COLO668 (cell line): ENCODE measurements around the gene TNFAIP1.
A peak's percentile ranks its signal among the peaks of the same experiment; 100 is the strongest.
"Not testable (repeated sequence)": the region's sequence is repeated elsewhere in the genome, so short reads cannot be mapped to it uniquely, and the experiment has no call there.

Source experiments
- DNase-seq: peaks from one replicate; lab custom pipeline; 2025; ENCODE audit not compliant: unreplicated experiment; lab: John Stamatoyannopoulos, UW

The TNFAIP1 gene, protein sequence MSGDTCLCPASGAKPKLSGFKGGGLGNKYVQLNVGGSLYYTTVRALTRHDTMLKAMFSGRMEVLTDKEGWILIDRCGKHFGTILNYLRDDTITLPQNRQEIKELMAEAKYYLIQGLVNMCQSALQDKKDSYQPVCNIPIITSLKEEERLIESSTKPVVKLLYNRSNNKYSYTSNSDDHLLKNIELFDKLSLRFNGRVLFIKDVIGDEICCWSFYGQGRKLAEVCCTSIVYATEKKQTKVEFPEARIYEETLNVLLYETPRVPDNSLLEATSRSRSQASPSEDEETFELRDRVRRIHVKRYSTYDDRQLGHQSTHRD

DNA sequence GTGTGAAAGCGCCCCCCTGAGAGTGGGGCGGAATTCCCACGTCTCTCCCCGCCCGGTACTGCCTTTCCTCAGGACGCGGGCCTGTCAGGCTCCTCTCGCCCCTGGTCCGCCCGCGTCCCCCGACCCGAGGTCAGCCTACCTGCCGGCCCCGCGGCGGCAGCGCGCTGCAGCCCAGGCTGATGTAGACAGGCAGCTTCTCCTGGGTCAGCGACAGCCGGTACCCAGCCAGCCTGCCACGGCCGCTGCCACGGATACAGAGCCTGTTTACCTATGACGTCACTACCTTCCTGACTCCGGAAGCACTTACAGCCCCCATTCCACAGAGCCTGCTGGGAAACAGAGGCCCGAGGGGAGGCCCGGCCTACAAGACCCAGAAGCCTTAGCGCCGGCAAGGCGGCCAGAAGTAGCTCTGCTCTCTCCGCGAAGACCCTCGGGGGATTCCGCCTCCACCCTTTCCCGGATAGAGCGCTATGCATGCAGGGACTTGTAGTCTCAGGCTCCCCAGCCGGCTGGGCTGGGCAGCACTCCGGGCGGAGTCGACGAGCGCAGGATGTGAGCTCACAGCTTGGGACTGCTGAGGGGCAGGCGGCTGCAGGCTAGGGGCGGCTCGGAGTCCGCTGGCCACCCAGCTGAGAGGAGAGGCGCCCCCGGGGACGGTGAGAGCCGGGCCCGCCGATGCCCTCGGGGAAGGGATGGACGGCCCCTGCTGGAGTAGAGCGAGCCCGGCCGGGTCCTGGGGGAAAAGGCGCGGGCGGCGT lies at the start of gene TNFAIP1, which contains the start of gene IFT20:
Gene TNFAIP1 (plus strand): TSS at position 561 of the 758 bp plus-strand sequence. CDS start 3,761 bp downstream, outside the sequence.
Gene IFT20 (minus strand): TSS at position 272 of the 758 bp plus-strand sequence. CDS start 3,487 bp downstream, outside the sequence.
- peak; percentile 95 for DNase-seq

DNA sequence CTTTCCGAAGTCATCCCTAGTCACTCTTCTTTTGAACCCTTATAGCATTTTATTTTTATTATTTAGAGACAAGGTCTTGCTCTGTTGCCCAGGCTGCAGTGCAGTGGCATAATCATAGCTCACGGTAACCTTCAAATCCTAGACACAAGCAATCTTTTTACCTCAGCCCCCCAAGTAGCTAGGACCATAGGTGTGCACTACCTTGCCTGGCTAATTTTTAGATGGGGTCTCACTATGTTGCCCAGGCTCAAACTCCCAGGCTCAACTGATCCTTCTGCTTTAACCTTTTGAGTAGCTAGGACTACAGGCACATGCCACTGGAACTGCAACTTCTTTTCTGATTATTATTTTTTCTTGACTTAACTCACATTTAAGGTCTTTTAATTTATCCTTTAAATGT lies 49.6 kb upstream of the TNFAIP1 start:
- no peak for DNase-seq

DNA sequence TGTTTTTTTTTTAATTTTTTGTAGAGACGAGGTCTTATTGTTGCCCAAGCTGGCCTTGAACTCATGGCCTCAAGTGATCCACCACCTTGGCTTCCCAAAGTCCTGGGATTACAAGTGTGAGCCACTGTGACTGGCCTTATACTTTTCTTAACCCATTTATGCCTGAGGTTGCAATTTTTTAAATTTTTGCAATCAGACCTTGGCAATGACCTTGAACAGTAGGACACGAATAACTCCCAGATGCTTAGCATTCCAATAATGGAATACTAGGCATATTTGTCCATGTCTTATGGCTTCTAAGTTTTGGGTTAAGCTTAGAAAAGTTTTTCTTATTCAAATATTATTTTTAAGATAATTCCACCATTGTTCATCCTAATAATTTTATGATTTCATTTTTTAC lies 44.9 kb upstream of the TNFAIP1 start:
- DNase-seq: no peak

DNA sequence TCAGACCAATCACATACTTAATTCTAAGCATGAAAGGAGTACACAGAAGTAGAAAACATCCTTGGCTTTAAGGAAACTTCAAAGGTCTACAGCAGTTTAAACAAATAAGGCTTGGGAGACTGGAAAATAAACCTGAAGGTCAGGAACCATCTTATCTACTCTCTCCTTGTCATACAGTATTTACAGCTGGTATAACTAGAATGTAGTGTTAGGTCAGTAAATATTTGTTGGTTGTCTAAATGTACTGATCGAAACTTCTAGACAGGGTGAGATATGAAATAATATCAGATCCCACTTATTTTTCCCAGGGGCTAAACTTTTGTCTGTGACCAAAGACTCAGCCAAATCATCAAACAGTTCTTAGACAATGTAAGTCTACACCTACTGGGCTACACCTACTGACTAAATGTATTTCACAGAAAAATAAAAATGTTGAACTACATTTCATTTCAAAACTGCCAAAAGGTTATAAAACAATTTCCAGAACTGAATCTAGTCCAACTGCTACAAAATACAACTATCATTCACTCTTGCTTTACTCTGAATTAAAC lies 43.7 kb upstream of the TNFAIP1 start:
- DNase-seq: no peak

DNA sequence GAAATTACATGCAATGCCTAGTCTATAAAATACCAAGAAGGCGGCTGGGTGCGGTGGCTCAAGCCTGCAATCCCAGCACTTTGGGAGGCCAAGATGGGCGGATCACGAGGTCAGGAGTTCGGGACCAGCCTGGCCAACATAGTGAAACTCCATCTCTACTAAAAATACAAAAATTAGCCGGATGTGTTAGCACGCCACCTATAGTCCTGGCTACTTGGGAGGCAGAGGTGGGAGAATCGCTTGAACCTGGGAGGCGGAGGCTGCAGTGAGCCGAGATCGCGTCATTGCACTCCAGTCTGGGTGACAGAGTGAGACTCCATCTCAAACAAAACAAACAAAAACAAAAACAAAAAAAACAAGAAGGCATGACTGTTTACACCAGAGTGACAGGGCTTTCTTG lies 42.7 kb upstream of the TNFAIP1 start:
- not testable (repeated sequence) for DNase-seq

DNA sequence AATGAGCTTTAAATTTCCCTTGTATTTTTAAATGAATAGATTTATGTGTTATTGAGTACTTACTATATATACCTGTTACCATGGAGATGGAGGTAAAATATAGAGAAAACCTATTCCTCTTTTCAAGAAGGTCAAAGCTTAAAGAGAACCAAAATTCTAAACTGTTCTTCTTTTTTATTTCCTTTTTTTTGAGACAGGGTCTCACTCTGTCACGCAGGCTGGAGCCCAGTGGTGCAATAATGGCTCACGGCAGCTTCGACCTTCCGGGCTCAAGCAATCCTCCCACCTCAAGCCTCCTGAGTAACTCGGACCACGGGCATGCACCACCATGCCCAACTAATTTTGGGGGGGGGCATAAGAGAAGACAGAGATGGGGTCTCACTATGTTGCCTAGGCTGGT lies 41.6 kb upstream of the TNFAIP1 start:
- no peak for DNase-seq

DNA sequence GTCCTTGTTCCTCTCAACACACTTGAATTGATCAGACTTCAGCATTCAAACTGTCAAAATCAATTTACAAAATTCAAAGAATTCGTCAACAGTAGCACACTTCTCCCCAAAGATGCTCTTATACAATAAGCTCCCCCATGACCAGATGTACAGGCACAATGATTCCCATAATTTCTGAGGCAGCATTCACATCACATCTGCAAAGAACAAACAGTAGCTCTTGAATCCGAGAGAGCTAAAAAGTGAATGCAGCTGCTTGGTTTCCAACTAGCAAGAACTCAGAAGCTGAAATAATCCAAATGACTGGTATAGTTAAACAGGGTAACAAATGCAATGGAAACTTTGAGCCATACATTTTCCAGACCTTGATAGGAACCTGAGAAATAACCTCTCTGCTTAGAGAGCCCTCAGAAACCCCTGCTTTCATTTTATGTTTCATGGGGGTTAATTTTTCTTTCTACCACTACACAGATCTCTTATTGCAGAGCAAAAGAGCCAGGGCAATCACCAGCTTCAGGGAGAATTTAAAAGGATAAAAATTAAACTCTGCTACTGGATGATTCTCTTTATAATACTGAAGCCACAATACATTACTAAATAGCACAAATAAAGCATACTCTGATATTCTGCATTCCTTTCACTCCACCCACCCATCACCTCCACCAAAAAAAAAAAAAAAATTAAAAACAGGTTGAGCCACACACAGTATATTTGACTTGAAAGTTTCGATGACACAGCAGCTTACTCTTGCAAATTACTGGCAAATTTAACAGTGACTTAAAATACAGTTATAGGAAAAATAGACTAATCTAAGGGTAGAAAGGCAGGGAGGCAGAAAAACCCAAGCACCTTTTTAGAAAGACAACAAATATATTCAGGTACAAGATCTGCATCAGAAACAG lies 39.6 kb upstream of the TNFAIP1 start:
- DNase-seq: no peak

DNA sequence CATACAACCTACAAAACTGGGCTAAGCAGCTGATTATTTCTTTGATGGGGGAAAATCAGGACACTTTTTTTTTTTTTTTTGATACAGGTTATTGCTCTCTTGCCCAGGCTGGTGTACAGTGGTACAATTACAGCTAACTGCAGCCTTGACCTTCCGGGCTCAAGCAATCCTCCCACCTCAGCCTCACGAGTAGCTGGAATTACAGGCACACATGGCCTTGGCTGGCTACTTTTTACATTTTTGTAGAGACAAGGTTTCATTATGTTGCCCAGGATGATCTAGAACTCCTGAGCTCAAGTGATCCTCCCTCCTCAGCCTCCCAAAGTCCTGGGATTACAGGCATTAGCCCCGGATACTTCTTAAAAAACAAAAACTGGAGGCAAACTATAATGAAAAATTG lies 37.1 kb upstream of the TNFAIP1 start:
- DNase-seq: no peak

DNA sequence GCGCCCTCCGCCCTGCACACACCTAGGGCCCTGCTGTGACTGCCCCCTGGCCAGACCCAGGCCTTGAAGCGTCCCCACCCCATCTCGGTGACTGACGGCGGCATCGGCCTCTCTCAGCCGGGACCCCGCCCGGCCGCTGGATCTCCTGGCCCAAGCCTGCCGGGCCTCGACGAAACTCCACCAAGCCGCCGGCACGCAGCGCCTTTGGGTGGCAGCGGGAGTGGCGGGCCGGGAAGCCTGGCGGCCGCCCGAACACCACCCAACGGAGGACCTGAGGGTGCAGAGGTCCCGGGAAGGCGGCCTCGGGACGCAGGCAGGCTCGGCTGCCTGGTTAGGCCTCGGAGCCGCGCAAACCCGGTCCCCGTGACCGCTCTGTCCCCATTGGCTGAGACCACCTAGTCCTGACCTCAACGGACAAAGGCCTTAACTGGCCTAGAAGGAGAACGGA lies 28.6 kb upstream of the TNFAIP1 start:
- DNase-seq: no peak

DNA sequence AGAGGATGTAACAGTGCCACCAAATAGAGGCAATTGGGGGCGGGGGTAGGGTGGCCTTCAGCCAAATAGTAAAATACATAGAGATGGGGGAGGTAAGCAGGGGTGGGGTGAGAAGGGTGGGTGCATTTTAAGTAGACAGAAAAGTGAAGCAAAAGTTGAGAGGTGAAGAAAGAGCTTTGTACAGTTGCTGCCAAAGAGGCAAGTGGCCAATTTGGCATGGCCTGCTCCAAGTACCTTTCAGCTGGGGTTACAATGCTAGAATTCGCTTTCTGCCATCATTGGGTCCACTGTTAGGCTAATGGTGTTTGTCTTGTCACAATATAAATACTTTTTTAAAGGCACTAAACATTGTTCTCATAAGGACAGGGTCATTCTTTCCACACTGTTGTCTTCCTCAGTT lies 21.7 kb upstream of the TNFAIP1 start:
- DNase-seq: no peak

DNA sequence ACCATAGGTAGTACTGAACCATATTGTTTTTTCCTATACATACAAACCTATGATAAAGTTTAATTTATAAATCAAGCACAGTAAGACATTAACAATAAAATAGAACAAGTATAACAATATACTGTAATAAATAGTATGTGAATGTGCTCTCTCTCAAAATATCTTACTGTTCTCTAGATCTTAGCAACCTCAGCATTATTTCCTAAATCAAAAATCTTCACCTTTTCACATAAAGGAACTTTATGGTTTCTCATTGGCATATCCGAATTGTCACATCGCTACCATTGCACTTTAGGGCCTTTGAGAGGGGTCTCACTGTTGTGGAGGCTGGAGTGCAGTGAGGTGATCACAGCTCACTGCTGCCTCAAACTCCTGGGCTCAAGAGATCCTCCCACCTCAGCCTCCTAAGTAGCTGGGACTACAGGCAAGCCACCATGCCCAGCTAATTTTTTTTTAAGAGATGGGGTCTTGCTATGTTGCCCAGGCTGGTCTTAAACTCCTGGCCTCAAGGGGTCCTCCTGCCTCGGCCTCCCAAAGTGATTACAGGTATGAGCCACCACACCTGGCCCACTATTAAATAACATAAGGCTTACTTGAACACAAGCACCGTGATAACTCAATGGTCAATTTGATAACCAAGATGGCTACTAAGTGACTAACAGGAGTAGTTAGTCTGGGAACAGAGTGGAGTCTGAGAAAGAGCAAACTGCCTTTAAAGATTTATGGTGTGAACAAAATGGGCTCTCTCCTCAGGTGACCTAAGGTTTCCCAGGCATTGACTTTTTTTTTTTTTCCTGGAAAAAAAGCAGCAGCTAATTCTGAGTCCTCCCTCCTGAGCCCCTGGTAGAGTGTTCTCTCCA lies 19.5 kb upstream of the TNFAIP1 start:
- DNase-seq: no peak

DNA sequence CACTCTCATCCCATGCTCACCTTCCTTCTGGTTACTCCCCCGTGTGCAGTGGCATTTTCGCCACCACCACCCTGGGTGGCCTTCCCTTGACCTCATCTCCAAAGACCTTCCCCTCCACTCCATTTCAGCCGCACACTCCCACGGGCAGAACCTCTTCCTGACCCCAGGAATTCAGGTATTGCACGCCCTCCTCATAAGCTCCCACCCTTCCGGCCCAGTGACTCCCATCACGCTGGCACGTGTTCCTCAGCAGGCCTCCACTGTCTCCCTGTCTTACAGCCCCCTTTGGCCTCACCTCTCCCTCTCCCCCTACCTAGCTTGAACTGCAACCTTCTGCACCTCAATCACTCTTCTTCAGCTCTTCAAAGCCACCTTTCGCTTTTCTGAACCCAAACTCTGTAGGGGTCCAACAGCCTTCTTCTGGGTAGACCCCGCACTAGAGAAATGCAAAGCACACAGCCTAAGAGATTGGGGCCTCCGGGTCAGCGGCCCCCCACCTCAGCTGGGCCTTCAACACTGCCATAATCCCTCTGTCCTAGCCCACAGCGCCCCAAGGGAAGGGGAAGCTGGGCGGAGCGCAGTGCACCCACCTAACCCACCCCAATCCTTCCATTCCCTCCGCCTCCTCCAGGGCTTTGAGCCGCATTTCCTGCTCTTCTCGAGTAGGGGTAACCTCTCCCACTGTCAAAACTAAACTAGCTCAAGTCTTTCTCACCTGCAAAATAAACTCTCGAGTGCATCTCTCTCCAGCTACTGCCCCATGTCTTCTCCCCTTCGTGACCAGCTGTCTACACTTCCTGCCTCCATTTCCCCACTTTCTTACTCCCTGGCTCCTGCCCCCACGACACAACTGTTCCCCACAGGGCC lies 18.2 kb upstream of the TNFAIP1 start:
- DNase-seq: no peak

DNA sequence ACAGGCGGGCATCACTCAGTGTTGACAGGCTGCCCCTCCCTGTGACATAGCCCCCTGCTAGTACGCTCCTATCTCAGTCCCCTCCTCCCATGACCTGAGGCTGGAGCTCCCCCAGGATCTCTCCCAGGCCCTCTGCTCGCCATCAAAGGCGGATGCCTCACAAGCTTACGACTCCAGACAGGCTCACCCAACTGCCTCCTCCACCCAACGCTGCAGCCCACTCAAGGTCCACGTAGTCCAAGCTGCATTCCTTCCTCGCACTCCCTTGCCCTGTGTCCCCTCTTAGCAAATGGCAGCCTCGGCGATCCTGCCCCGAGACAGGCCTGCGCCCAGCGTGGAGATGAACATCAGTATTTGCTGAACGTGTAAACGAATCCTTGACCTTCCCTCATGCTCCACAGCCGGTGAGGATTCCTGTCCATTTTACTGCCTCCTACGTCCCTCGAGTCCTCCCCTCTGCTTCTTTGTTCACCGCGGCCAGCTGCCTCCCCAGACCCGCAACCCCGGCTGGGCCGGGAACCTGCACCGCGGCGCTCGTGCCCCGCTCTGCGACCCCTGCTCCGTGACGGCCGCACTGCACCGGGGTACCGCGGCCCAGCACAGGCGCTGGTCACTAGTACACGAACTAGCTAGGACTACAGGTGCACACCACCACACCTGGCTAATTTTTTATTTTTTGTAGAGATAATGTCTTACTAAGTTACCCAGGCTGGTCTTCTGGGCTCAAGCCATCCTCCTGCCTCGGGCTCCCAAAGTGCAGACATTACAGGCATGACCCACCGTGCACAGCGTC lies 17.4 kb upstream of the TNFAIP1 start:
- peak; percentile 39 for DNase-seq

DNA sequence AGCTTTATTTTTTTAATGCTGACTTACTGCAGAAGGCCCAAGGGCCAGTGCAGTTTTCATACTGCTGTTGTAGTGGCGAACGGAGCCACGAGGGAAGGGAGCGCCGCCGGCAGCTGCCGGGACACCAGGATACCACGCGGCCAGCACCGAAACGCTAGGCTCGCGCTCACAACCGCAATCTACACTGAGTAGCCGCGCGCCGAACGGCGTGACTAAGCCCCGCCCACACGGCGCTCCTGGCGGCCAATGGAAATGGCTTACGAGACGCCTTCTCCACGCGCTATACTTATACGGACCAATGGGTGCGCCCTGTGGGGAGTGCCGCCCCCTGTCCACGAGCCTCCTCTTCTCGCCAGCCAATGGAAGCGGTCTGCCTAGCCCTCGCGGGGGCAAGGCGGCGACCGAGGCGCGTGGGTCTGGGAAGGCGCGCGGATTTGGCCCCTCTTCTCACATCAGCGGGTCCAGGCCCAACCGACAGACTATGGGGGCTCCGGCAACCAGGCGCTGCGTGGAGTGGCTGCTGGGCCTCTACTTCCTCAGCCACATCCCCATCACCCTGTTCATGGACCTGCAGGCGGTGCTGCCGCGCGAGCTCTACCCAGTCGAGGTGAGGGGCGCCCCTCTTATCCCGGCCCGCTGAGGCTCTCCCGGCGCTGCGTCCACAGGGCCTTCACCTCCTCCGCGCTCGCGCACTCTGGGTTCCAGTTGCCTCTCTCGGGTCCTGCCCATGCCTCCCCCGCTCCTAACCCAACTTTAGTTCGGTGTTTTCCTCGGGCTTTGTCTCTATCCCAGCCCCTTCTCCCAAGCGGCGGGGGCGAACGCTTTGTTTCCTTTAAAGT lies 16.6 kb upstream of the TNFAIP1 start, which contains the start of gene TMEM97:
Gene TMEM97 (plus strand): TSS at position 442 of the 839 bp plus-strand sequence. CDS start 40 bp downstream, at position 482.
- DNase-seq: peak; percentile 96

DNA sequence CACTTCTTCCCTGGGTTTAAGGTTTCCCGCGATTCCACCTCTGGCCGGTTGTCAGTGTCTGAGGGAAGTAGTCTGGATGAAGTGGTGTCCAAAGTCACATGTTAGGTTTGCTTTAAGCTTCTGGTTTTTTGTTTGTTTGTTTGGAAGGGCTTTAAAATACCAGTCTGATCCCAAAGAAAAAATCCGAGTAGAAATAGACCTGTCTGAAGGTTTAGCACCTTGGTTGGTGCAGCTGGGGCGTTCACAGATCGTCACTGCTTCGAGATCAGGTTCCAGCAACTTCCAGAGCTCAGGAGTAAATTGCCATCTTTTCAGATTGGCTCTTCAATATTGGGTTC lies 16.0 kb upstream of the TNFAIP1 start:
- DNase-seq: no peak

DNA sequence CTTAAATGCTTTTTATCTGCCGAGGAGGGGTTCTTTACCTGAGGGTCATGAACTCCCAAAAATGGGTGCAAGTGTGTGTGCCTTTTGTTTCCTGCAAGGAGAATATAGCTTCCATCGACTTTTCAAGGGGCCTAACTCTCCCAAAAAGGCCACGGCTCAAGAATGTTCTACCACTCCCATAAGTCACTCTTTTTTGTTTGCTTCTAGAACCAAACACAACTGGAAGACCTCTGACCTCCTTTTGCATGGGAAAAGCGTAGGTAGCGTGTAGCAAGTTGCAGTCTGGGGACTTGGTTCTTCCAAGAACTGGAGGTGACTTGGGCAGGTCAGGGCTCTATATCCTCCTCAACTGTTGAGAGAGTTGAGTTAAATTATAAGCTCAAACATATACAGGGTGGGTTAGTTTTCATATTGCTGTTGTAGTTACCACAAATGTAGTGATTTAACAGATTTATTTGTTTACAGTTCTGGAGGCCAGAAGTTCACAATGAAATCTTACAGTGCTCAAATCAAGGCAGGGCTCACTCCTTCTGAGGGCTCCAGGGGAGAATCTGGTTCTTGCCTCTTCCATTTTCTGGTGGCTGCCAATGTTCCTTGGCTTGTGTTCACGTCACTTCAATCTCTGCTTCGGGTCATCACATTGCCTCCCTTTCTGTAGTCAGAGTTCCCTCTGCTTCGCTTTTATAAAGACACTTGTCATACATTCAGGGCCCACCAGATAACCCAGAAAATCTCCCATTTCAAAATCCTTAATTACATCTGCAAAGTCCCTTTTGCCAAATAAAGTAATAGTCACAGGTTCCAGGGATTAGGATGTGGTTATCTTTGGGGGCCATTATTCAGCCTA lies 15.1 kb upstream of the TNFAIP1 start:
- no peak for DNase-seq
